Fibroblast of the aortic adventitia (primary cell): ENCODE measurements around the gene OPCML. TPM values are rescaled to one million over a fixed set of nuclear protein-coding genes. Genes with fewer than 3 reads are reported as not detected.

ENCODE experiments used
- DNase-seq: peaks from one replicate; pipeline ENCODE4 v3.0.0-alpha.2; 2010; ENCODE audit warnings: low read depth
- H3K4me3 ChIP-seq: 2 replicates; pipeline ENCODE4 v1.5.1; 2011; ENCODE audit warnings: low read depth, mild to moderate bottlenecking, control low read depth, low read length, moderate library complexity
- CTCF ChIP-seq: IDR thresholded peaks from 2 replicates; pipeline ENCODE4 v1.5.1; 2011; ENCODE audit warnings: mild to moderate bottlenecking, low read length, control low read depth, inconsistent platforms; ENCODE audit not compliant: insufficient read depth
- total RNA-seq: library from RNA; depleted of rRNA; stranded (reverse); fragments of >200 nt; gene quantifications from 2 replicates; pipeline ENCODE4 v1.2.3, GENCODE V29; 2012; ENCODE audit warnings: low replicate concordance

OPCML gene
- total RNA-seq, 1 donor, result 0.18 TPM

- DNase-seq, result no peak
Observed at GRCh38 chr11:132653237-132653636, 879.1 kb downstream of the OPCML start.

GRCh38 chr11:132650969-132651720 lies 881.2 kb downstream of the OPCML start:
- DNase-seq, result no peak
- no peak overlapping the region for H3K4me3 ChIP-seq
- TF ChIP-seq CTCF, result no peak

More at GRCh38 chr11:132653237-132653636, 879.1 kb downstream of the OPCML start:
- H3K4me3 ChIP-seq, result no peak overlapping the region
- no peak for TF ChIP-seq CTCF

- no peak for DNase-seq
- H3K4me3 ChIP-seq, result no peak overlapping the region
- no peak for TF ChIP-seq CTCF
Observed at GRCh38 chr11:132649277-132649676, 883.0 kb downstream of the OPCML start.

- no peak for DNase-seq
Observed at GRCh38 chr11:132648851-132649250, 883.5 kb downstream of the OPCML start.

GRCh38 chr11:132646890-132647289 lies 885.4 kb downstream of the OPCML start:
- TF ChIP-seq CTCF, result no peak
- no peak for DNase-seq
- H3K4me3 ChIP-seq, result no peak overlapping the region

More at GRCh38 chr11:132648851-132649250, 883.5 kb downstream of the OPCML start:
- H3K4me3 ChIP-seq, result no peak overlapping the region
- TF ChIP-seq CTCF, result no peak

- no peak for TF ChIP-seq CTCF
- H3K4me3 ChIP-seq, result no peak overlapping the region
- no peak for DNase-seq
Observed at GRCh38 chr11:132644520-132645239, 887.6 kb downstream of the OPCML start.
